IPS-NIHi11 (cell line): ENCODE results near the gene RAPGEF1.

Experiments
- DNase-seq: peaks from one replicate; pipeline ENCODE4 v3.0.0; 2012; ENCODE audit warnings: mixed read lengths, low spot score

The RAPGEF1 gene

GRCh38 chr9:131752231-131752884 is 12.5 kb upstream of the RAPGEF1 start:
- DNase-seq, result no peak

- DNase-seq, result no peak
Observed at GRCh38 chr9:131748411-131748955, 8.6 kb upstream of the RAPGEF1 start.

- no peak for DNase-seq
Observed at GRCh38 chr9:131747352-131747751, 7.5 kb upstream of the RAPGEF1 start.

GRCh38 chr9:131745610-131746009 is 5.7 kb upstream of the RAPGEF1 start:
- no peak for DNase-seq

GRCh38 chr9:131744720-131745201 is 4.9 kb upstream of the RAPGEF1 start:
- DNase-seq, result no peak

GRCh38 chr9:131744171-131744719 is 4.4 kb upstream of the RAPGEF1 start:
- no peak for DNase-seq

- DNase-seq, result no peak
Observed at GRCh38 chr9:131743501-131743900, 3.6 kb upstream of the RAPGEF1 start.

- no peak for DNase-seq
Observed at GRCh38 chr9:131743096-131743495, 3.2 kb upstream of the RAPGEF1 start.

- DNase-seq, result no peak
Observed at GRCh38 chr9:131740898-131741297, 1.0 kb upstream of the RAPGEF1 start.

- DNase-seq, result peak; percentile 81
Observed at GRCh38 chr9:131739133-131739958, 530 bp downstream of the RAPGEF1 start.

- DNase-seq, result peak; percentile 53
Observed at GRCh38 chr9:131738293-131739132, 1.4 kb downstream of the RAPGEF1 start.

GRCh38 chr9:131737426-131737825 is 2.5 kb downstream of the RAPGEF1 start:
- DNase-seq, result no peak

GRCh38 chr9:131736431-131736830 is 3.4 kb downstream of the RAPGEF1 start:
- DNase-seq, result no peak

- DNase-seq, result no peak
Observed at GRCh38 chr9:131735238-131736128, 4.4 kb downstream of the RAPGEF1 start.

- no peak for DNase-seq
Observed at GRCh38 chr9:131734781-131735180, 5.1 kb downstream of the RAPGEF1 start.

- DNase-seq, result no peak
Observed at GRCh38 chr9:131734165-131734610, 5.7 kb downstream of the RAPGEF1 start.

- DNase-seq, result no peak
Observed at GRCh38 chr9:131733541-131734061, 6.3 kb downstream of the RAPGEF1 start.

- DNase-seq, result no peak
Observed at GRCh38 chr9:131732636-131733289, 7.1 kb downstream of the RAPGEF1 start.

GRCh38 chr9:131732061-131732526 is 7.8 kb downstream of the RAPGEF1 start:
- DNase-seq, result no peak

GRCh38 chr9:131731644-131732043 is 8.2 kb downstream of the RAPGEF1 start:
- no peak for DNase-seq
